Sigmoid colon (tissue), 7 donors: Measurements from ENCODE around the gene DMRT1. TPM values are rescaled to one million over a fixed set of nuclear protein-coding genes. Genes with fewer than 3 reads are reported as not detected.

Experiments
- DNase-seq: peaks from one replicate; pipeline ENCODE4 v3.0.0-alpha.2; 2019
- H3K27ac ChIP-seq, 4 donors: fragments of 200-600 bp; sonication (generic); one replicate each; pipeline ENCODE4 v1.5.1; 2016 to 2019; ENCODE audit warnings: mild to moderate bottlenecking in 1 of 4
- H3K27me3 ChIP-seq, 3 donors: fragments of 200-600 bp; sonication (generic); one replicate each; pipeline ENCODE4 v1.5.1; 2019; ENCODE audit warnings: mild to moderate bottlenecking in 1 of 3
- H3K36me3 ChIP-seq, 4 donors: fragments of 200-600 bp; sonication (generic); one replicate each; pipeline ENCODE4 v1.5.1; 2016 to 2019
- H3K4me1 ChIP-seq, 4 donors: fragments of 200-600 bp; sonication (generic); one replicate each; pipeline ENCODE4 v1.5.1; 2017 to 2019
- H3K4me3 ChIP-seq, 4 donors: fragments of 200-600 bp; sonication (generic); one replicate each; pipeline ENCODE4 v1.5.1; 2017 to 2019; ENCODE audit warnings: mild to moderate bottlenecking in 2 of 4, moderate library complexity in 1 of 4
- H3K9me3 ChIP-seq, 4 donors: fragments of 200-600 bp in 3 of 4; sonication (generic) in 3 of 4; one replicate each; pipeline versions ENCODE4 v1.5.1 to v1.6.1; 2013 to 2019
- EP300 ChIP-seq, 4 donors: sonication (generic); formaldehyde crosslinking; IDR thresholded peaks; one replicate each; pipeline ENCODE4 v1.6.1; 2017; ENCODE audit warnings: antibody characterized with exemption in 4 of 4
- POLR2A ChIP-seq, 2 donors: fragments of 450-650 bp; IDR thresholded peaks; one replicate each; pipeline ENCODE4 v1.6.1; 2016; ENCODE audit warnings: antibody characterized with exemption in 2 of 2, mild to moderate bottlenecking in 2 of 2, moderate library complexity in 2 of 2
- POLR2AphosphoS5 ChIP-seq, 4 donors: sonication (generic); formaldehyde crosslinking; IDR thresholded peaks; one replicate each; pipeline ENCODE4 v1.6.1; 2017; ENCODE audit warnings: antibody characterized with exemption in 4 of 4
- WGBS, 2 donors: extraction: QIAGEN DNeasy Blood & Tissue Kit; methylation state at CpG; one replicate each; pipeline ENCODE4 v1.1.7; 2013; 5-methylcytosine and 5-hydroxymethylcytosine counted together
- intact Hi-C: fragments of 100-400 bp; cut with DNase I; formaldehyde crosslinking; loops from one replicate; pipeline ENCODE4 v1.15.1; 2023
- polyA plus RNA-seq, 3 donors: library from polyadenylated mRNA; stranded (reverse); fragments of 200-250 nt; gene quantifications; one replicate each; pipeline ENCODE4 v1.2.3, GENCODE V29; 2013
- total RNA-seq, 4 donors: library from RNA; depleted of rRNA; stranded (reverse); fragments of >200 nt; gene quantifications; one replicate each; pipeline ENCODE4 v1.1.0, GENCODE V29; 2016
- TF ChIP-seq, protein P1 (sequence below), 4 experiments: fragments of 450-650 bp in 3 of 4; fragments of 200-600 bp in 1 of 4; IDR thresholded peaks; one replicate each; pipeline ENCODE4 v1.5.1; 2016 to 2019; ENCODE audit warnings: antibody characterized with exemption in 4 of 4, mild to moderate bottlenecking in 3 of 4, moderate library complexity in 2 of 4
- donor health status: healthy with polysubstance abuse.
- donor health status: Bipolar disorder and iron deficiency.
- donor health status: healthy.

DMRT1 gene
- total and polyA plus RNA-seq, 7 donors = 0.60 TPM; not detected in 6

DNA sequence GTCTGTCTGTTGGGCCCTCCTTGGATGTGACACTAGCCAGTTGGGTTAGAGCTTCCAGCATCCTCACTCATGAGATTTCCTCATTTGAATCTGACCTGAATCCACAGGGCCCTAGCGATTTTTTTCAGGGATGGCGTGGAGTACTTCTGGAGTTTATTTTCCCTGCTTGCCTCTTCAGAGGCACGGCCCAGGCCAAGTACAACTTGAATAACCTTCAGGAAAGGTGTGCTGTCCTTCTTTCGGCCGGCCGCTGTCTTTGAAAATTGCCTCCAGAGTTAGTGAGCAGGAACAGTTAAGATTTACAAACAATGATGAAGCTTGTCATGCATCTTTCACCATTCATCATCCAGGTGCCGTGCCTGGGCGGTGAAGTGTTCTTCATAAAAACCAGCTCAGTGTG is 85.5 kb downstream of the DMRT1 start:
- DNase-seq = no peak
- TF ChIP-seq, protein P1, sequence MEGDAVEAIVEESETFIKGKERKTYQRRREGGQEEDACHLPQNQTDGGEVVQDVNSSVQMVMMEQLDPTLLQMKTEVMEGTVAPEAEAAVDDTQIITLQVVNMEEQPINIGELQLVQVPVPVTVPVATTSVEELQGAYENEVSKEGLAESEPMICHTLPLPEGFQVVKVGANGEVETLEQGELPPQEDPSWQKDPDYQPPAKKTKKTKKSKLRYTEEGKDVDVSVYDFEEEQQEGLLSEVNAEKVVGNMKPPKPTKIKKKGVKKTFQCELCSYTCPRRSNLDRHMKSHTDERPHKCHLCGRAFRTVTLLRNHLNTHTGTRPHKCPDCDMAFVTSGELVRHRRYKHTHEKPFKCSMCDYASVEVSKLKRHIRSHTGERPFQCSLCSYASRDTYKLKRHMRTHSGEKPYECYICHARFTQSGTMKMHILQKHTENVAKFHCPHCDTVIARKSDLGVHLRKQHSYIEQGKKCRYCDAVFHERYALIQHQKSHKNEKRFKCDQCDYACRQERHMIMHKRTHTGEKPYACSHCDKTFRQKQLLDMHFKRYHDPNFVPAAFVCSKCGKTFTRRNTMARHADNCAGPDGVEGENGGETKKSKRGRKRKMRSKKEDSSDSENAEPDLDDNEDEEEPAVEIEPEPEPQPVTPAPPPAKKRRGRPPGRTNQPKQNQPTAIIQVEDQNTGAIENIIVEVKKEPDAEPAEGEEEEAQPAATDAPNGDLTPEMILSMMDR (IDR thresholded peaks at IDR 0.05) = no peak
- TF ChIP-seq POLR2A (IDR thresholded peaks at IDR 0.05) (no peak), EP300 (IDR thresholded peaks at IDR 0.05) (no peak), POLR2AphosphoS5 (IDR thresholded peaks at IDR 0.05) (no peak)
- Histone ChIP-seq H3K27ac (no peak overlapping the region), H3K4me3 (no peak overlapping the region), H3K4me1 (no peaks in the 10 kb centered on the region), H3K36me3 (no peaks in the 10 kb centered on the region), H3K27me3 (peaks cover 0 to 23% (median 0%) of the 10 kb centered on the region in 3 donors), H3K9me3 (no peaks in the 10 kb centered on the region)
- 81 to 84% methylated on average over 8 of the region's 8 CpGs for WGBS, 2 donors
- intact Hi-C loops = no loop called here

DNA sequence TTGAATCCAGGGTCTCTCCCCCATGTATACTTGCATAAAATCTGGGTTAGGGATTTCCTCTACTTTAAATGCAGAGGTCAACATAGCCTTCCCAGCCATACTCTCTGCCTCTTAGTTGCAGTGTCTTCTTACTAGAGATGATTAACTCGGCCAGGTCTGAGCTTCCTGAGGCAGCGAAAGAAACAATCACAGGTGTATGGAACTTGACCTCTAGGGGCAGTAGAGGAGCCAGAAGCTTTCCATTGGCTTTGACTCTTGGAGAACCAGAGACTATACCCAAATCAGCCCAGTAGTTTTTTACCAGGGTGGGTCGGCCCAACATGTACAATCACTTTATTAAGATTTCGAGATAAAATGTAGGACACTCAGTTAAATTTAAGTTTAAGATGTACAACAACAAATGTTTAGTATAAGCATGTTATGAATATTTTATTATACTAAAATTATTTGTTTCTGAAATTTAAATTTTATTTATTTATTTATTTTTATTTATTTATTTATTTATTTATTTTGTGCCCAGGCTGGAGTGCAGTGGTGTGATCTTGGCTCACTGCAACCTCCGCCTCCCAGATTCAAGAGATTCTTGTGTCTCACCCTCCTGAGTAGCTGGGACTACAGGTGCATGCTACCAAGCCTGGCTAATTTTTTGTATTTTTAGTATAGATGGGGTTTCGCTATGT is 87.0 kb downstream of the DMRT1 start:
- no peaks in the 10 kb centered on the region for H3K36me3 ChIP-seq
- DNase-seq = no peak
- no peaks in the 10 kb centered on the region for H3K4me1 ChIP-seq
- TF ChIP-seq POLR2AphosphoS5 (IDR thresholded peaks at IDR 0.05) (no peak), EP300 (IDR thresholded peaks at IDR 0.05) (no peak)
- no peak overlapping the region for H3K4me3 ChIP-seq
- H3K27me3 ChIP-seq = peaks cover 0 to 23% (median 0%) of the 10 kb centered on the region in 3 donors
- intact Hi-C loops = no loop called here
- WGBS, 2 donors = 62 to 65% methylated on average over 6 of the region's 6 CpGs
- H3K9me3 ChIP-seq = no peaks in the 10 kb centered on the region
- no peak overlapping the region for H3K27ac ChIP-seq

DNA sequence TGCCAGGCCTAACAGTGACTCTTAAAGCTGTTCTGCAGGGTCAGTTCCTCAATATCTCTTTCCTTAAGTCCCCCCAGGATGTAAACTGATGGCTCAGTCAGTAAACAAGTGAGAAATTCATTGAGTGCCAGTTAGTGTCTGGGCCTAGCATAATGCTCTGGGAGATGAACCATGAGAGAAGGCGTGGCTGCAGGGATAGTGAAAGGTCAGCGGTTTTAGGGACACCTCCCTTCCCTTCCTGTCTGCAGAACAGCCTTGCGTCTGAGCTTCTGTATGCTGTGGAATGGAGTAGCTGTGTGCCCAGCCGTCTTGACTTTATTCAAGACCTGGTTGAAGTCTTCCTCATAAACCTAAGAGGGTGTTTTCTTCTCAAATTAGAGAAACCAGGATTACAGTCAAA is 88.2 kb downstream of the DMRT1 start:
- Histone ChIP-seq H3K27me3 (peaks cover 0 to 25% (median 0%) of the 10 kb centered on the region in 3 donors), H3K27ac (no peak overlapping the region), H3K4me3 (no peak overlapping the region), H3K9me3 (no peaks in the 10 kb centered on the region), H3K4me1 (no peaks in the 10 kb centered on the region), H3K36me3 (no peaks in the 10 kb centered on the region)
- 79 to 81% methylated on average over 4 of the region's 4 CpGs for WGBS, 2 donors
- intact Hi-C loops = no loop called here
- DNase-seq = no peak
- TF ChIP-seq EP300 (IDR thresholded peaks at IDR 0.05) (no peak), POLR2A (IDR thresholded peaks at IDR 0.05) (no peak), POLR2AphosphoS5 (IDR thresholded peaks at IDR 0.05) (no peak)
- TF ChIP-seq, protein P1 (IDR thresholded peaks at IDR 0.05) = no peak

DNA sequence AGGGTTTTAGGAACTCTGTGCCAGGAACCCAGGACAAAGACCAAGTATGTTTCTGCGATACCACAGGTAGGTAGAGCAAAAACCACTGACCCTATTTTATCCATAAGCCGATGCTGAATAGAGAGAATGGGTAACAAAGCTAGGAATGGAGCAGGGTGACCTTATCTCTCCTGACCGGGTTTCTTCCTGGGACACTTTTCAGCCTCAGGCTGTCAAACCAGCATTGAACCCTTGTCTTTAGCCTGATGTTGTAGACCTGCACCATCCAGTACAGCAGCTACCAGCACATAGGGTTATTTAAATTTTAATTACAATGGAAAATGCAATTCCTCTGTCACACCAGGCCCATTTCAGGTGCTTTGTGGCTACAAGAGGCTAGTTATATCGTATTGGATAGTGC is 91.9 kb downstream of the DMRT1 start:
- intact Hi-C loops = no loop called here

DNA sequence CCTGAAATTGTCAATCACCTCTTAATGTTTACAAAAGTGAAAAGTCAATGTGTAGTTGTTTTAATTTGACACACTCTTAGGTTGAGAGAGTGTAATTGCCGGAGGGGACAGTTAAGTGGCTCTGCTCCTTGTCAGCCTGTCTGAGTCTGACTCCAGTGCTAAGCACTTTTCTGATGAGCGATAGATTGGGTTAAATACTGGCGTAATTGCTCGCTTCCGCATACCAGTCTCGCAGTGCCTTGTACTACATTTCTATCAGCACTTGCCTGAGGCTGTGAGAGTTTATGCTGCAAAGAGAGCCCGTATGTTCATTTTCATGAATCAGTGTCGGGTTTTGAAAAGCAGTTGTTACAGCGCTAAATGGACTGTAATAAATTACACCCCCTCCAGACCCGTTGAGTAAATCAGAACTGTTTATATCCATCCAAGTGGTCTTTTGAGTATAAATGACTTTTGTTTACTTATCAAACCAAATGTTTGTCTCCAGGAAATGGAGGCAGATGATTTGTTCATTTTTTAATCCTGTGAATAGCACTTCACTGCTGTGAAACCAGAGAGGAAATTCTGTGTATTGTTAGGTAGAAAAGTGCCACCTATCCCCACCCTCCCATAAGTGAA is 94.0 kb downstream of the DMRT1 start:
- H3K9me3 ChIP-seq = peaks cover 0 to 3% (median 0%) of the 10 kb centered on the region in 4 donors
- H3K27me3 ChIP-seq = peaks cover 6 to 58% (median 15%) of the 10 kb centered on the region in 3 donors
- intact Hi-C loops = no loop called here
- H3K36me3 ChIP-seq = no peaks in the 10 kb centered on the region
- no peaks in the 10 kb centered on the region for H3K4me1 ChIP-seq
- no peak for TF ChIP-seq EP300 (IDR thresholded peaks at IDR 0.05)
- WGBS, 2 donors = 25 to 48% methylated on average over 10 of the region's 10 CpGs
- no peak for DNase-seq
- no peak overlapping the region for H3K4me3 ChIP-seq
- H3K27ac ChIP-seq = no peak overlapping the region

More for the DNA sequence above, 91.9 kb downstream of the DMRT1 start:
- Histone ChIP-seq H3K4me1 (no peaks in the 10 kb centered on the region), H3K27me3 (peaks cover 6 to 50% (median 15%) of the 10 kb centered on the region in 3 donors), H3K4me3 (no peak overlapping the region), H3K36me3 (no peaks in the 10 kb centered on the region), H3K27ac (no peak overlapping the region), H3K9me3 (peaks cover 0 to 3% (median 0%) of the 10 kb centered on the region in 4 donors)
- TF ChIP-seq POLR2AphosphoS5 (IDR thresholded peaks at IDR 0.05) (no peak), POLR2A (IDR thresholded peaks at IDR 0.05) (no peak), EP300 (IDR thresholded peaks at IDR 0.05) (no peak)
- TF ChIP-seq, protein P1 (IDR thresholded peaks at IDR 0.05) = no peak
- 90 to 91% methylated on average over 4 of the region's 4 CpGs for WGBS, 2 donors
- no peak for DNase-seq
